Ecto neural progenitor cell (in vitro differentiated cells): ENCODE results near the gene ABCC4.

ENCODE experiments used
- DNase-seq: peaks from one replicate; pipeline ENCODE4 v3.0.0-alpha.2; 2018; ENCODE audit warnings: low spot score

Gene ABCC4

GRCh38 chr13:95258619-95259194, 42.5 kb downstream of the ABCC4 start:
- DNase-seq: no peak

- DNase-seq: no peak
Measured at GRCh38 chr13:95258098-95258497, 43.2 kb downstream of the ABCC4 start.

DNA sequence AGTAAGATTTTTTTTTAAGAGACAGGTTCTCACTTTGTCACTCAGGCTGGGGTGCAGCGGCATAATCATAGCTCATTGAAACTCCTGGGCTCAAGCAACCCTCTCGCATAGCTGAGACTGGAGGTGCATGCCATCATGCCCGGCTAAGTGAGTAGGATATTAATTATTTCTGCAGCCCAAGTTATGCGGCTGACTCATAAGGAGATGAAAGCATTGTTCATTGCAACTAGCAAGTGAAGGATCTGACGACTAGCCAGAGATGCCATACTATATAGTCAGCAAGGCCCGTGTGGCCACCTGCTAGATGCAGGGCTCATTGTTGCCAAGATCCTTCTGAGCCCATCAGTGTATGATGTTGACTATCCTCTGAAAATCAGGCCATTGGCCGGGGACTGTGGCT, 45.2 kb downstream of the ABCC4 start:
- DNase-seq: no peak

GRCh38 chr13:95255072-95255732, 46.0 kb downstream of the ABCC4 start:
- no peak for DNase-seq

DNA sequence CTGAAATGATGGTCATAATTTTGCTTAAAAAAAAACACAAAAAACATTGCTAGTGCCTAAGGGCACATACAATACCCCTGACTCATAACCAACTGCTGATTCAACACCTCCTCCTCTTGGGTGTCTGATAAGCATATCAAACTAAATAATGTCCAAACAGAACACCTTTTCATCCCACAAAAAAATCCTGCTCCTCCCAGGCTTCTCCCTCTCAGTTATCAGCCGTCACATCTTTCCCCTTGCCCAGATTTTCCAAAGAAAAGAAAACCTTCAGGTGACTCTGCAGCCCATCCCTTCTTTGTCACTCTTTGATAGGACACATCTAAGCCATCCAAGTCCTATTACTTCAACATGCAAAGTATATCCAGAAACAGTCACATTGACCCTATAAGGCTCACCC, 46.9 kb downstream of the ABCC4 start:
- no peak for DNase-seq

GRCh38 chr13:95253033-95253432, 48.2 kb downstream of the ABCC4 start:
- no peak for DNase-seq

DNA sequence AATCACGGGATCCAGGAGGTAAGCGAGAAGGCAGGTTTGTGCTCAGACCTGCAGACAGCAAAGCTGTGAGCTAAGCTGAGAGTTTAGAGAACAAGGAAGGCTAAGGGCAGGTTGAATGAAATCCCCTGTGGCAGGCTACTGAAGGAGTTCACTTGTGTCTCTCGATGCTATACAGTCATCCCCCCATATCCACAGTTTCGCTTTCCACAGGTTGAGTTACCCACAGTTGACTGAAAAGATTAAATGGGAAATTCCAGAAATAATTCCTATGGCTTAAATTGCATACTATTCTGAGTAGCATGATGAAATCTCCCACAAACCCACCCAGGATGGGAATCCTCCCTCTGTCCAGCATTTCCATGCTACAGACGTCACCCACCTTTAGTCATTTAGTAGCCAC, 49.6 kb downstream of the ABCC4 start:
- no peak for DNase-seq

- no peak for DNase-seq
Measured at GRCh38 chr13:95250961-95251360, 50.3 kb downstream of the ABCC4 start.

GRCh38 chr13:95248953-95249352, 52.3 kb downstream of the ABCC4 start:
- DNase-seq: no peak

- DNase-seq: no peak
Measured at GRCh38 chr13:95247852-95248251, 53.4 kb downstream of the ABCC4 start.

DNA sequence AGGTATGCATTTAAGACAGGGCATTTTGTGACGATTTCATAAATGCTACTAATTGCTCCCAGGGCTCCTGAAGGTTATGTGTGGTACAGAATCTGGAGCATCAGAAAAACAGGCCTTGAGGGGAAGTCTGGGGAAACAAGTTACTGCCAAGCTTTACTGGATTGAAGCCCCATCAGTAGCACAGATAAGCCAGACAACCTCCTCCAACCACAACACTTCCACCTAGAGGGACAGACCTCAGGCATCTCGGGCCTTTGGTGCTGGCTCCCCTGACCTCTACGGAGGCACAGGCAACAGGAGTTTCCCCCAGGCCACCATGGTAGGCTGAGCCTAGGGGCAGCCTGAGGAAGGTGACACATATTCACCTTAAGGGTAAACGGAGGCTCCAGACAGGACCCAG, 54.1 kb downstream of the ABCC4 start:
- no peak for DNase-seq

DNA sequence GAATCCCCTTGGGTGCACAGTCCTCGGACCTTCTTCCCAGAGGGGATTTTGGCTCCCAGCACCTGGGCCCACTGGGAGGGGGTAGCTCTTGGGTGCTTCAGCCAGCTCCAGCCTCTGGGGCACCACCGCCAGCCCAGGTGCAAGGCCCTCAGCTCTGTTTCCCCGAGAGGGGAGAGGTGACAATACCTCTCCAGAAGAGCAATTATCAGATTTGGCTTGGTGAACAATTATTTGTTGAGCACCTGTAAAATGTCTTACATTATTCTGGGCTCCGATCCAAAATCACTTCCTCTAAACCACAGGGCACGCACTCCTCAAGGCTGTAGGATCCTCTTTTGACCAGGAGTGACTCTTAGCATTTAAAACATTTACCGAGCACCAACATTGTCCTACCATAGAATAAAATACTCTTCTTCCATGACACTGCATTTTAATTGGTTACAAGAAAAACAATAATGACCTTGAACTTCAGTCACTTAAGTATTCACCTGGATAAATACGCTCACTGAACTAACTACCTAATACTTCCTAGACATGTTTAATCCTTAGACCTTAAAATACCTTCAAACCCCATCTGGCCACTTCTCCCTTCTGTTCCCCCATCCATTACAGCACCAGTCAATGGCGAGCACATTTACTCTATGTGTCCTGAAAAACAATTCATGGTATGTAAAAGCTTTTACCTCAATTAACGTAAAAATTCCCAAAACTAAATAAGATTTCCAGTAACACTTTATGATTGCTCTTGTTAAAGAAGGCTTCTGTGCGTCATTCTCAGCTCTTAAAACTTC, 54.8 kb downstream of the ABCC4 start:
- DNase-seq: no peak

DNA sequence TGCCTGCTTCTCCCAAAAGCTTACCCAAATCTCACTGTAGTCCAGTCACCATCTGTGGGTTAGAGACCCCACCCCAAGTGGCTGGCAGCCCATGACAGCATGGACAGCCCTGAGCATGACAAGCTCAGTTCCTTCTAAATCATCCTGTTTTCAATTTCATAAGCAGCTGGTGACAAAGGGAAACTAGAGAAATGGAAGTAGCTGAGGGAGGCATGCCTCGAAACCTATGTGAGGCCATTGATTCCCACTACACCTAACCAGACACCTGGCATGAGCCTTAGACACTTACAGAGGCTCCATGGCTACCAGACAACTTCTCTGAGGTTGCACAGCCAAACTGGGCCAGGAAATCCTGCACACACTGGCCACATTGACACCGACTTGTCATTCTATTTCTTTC, 56.2 kb downstream of the ABCC4 start:
- DNase-seq: no peak

GRCh38 chr13:95243207-95243606, 58.0 kb downstream of the ABCC4 start:
- DNase-seq: no peak

DNA sequence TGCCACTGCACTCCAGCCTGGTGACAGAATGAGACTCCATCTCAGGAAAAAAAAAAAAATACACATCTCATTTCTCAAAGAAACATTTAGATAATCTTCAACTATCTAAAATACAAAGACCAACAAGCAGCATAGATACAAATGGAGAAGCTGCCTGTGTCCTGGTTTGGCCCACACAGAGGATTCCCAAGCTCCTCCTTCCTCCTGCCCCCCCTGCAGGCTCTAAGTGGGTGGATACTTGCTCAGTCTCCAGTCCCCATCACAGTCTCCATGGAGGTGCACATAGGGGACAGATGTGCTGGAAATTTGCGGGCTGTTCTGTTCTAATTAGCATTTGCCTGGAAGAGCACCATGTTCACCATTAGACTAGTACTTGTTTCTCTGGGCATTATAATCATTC, 59.9 kb downstream of the ABCC4 start:
- no peak for DNase-seq

- no peak for DNase-seq
Measured at GRCh38 chr13:95239283-95239682, 62.0 kb downstream of the ABCC4 start.

DNA sequence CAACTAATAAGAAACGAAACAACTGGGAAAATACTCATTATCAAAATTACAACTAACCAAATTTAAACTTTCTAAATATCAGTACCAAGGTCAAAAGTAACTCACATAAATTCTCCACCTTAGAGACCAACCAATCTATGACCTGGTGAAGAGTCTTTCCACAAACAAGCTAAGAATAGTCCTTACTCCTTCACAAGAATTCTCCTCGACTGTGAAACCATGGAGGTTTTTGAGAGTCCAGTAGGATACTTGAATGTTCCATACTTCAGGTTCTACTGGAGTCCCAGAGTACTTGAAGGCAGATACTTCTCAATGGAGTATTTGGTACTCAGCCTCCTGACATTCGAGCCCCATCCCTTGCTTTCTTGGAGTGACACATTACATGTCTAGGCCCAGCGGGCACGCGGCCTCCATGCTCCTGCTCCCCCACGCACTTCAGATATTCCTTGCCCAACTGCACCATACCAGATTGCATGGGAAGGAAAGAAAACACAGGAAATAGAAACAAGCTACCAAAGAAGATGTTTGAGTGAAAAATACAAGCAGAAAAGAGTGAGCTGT, 63.9 kb downstream of the ABCC4 start:
- no peak for DNase-seq

DNA sequence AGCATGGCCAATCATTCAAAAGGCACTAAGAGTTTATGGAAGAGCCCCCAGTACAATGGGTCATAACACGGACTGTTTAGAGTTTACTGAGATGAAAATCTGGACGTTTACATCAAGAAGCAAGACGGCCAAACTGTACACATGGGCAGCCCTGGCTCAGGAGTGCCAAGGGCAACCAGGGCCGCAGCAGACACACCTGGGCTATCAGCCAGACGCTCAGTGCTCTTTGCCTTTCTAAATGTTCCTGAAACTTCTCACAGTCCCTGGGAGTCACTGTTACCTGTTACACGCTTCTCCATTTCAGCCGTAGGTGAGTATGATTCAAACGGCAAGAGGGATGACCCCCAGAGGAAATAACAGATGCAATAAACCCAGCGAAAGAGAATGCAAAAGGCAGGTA, 64.5 kb downstream of the ABCC4 start:
- no peak for DNase-seq

DNA sequence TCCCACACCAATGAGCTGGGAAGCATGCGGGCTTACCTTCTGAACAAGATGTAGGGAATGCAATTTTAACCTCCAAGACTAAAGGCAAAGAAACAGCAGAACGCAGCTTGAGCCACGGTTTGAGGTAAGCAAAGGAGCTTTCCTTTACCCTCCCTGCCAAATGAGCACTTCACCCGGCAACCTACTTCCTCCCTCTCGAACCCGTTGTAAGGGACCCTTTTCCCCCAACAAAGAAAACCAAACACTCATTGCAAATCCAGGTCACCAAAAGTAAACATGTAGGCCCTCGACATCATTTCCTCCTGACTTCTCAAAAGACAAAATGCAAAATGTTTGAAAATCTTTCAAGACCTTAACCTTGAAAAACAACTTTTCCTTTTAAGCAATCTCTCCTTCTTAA, 65.3 kb downstream of the ABCC4 start:
- no peak for DNase-seq

DNA sequence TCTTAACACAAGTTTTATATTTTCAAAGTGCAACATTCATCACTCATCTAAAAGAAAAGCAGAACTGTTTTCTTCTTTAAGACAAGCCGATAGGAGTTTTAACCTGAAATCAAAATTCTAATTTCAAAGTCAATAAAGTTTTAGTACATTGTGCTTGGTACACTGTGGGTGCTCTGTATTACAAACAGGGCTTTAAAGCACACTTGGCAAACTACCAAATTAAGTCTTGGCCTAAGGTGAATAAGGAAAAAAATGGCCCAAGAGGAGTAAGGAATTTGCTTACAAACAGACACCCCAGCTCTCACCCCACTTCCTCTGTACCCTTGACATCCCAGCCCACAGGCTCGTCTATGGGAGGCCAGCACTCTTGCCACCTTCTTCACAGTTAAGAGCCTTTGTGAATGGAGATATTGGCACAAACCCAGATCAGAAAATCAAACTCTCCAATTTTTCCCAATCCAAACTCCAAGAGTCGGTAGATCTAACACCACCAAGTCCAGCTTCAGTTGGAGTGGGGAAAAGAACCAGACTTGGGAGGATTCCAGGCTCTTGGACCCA, 66.0 kb downstream of the ABCC4 start:
- no peak for DNase-seq

DNA sequence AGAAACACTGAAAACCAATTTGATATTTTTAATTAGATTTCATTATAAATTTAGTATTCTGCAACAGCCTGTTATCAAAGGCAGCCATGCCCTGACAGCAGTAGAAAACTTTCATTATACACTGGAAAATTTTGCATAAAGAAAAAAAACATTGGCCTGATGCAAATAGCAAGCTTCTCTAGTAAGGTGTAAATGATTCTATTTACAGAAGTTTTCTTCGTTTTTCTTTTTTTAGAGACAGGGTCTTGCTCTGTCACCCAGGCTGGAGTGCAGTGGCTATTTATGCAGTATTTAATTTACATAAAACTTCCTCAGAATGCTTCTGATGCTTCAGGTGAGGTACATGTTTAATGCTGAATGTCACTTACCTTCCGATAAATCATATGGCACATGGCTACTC, 67.0 kb downstream of the ABCC4 start:
- DNase-seq: no peak

DNA sequence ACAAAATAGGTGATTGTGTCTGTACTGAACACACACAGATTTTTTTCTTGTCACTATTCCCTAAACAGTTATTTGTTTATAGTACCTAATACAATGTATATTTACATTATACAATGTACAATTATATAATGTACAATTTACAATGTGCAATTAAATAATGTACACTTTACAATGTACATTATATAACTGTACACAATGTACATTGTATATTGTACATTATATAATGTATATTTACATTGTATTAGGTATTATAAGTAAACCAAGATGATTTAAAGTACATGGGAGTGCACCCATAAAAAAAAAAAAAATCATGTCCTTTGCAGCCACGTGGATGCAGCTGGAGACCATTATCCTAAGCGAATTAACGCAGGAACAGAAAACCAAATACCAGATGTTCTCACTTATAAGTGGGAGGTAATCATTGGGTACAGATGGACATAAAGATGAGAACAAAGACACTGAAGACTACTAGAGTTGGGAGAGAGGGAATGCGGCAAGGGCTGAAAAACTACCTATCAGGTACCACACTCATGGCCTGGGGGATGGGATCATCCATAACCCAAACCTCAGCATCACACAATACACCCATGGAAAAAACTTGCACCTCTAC, 68.1 kb downstream of the ABCC4 start:
- DNase-seq: no peak
